Psoas muscle (tissue), 8 donors: ENCODE measurements around the gene TMEM26. TPM values are rescaled to one million over a fixed set of nuclear protein-coding genes. Genes with fewer than 3 reads are reported as not detected.

Experiments used
- ATAC-seq, 4 donors: fragments of 200-7000 bp; cut with Tn5 transposase; one replicate each; pipeline ENCODE4 v1.9.1; 2020; ENCODE audit warnings: moderate library complexity in 3 of 4, mild to moderate bottlenecking in 2 of 4
- DNase-seq, 2 donors: peaks; one replicate each; pipeline ENCODE4 v3.0.0-alpha.2; 2020
- H3K27ac ChIP-seq: fragments of 200-600 bp; one replicate; pipeline ENCODE4 v1.8.0; 2022
- H3K27me3 ChIP-seq, 3 donors: fragments of 200-600 bp in 1 of 3; one replicate each; pipeline versions ENCODE4 v1.6.1 to v1.8.0; 2013 to 2022; ENCODE audit warnings: low read length in 2 of 3, mild to moderate bottlenecking in 2 of 3, moderate library complexity in 1 of 3; ENCODE audit not compliant: insufficient read depth in 3 of 3
- H3K36me3 ChIP-seq, 2 donors: fragments of 200-600 bp in 1 of 2; one replicate each; pipeline versions ENCODE4 v1.6.1 to v1.8.0; 2013 to 2022; ENCODE audit warnings: low read depth in 1 of 2, mild to moderate bottlenecking in 1 of 2, moderate library complexity in 1 of 2; ENCODE audit not compliant: insufficient read depth in 1 of 2
- H3K4me1 ChIP-seq: fragments of 200-600 bp; one replicate; pipeline ENCODE4 v1.8.0; 2022
- H3K4me3 ChIP-seq: fragments of 200-600 bp; one replicate; pipeline ENCODE4 v1.8.0; 2022; ENCODE audit warnings: mild to moderate bottlenecking
- H3K9me3 ChIP-seq: fragments of 200-600 bp; one replicate; pipeline ENCODE4 v1.8.0; 2022
- CTCF ChIP-seq: fragments of 200-600 bp; IDR thresholded peaks from one replicate; pipeline ENCODE4 v1.8.0; 2022; ENCODE audit warnings: antibody characterized with exemption
- WGBS, 3 donors: extraction: QIAGEN DNeasy Blood & Tissue Kit; methylation state at CpG; one replicate each; pipeline versions ENCODE4 v1.1.6 to v1.1.7; 2013; 5-methylcytosine and 5-hydroxymethylcytosine counted together
- intact Hi-C, 2 donors: fragments of 100-400 bp; cut with DNase I; formaldehyde crosslinking; loops; one replicate each; pipeline versions ENCODE4 v1.11.0 to v1.14.2; 2022
- polyA plus RNA-seq, 3 donors: library from polyadenylated mRNA; stranded (reverse); fragments of 200-250 nt; gene quantifications; one replicate each; pipeline ENCODE4 v1.2.3, GENCODE V29; 2013
- total RNA-seq, 4 donors: library from RNA; stranded (reverse); fragmentation: NEBNext Ultra II Directional in 2 of 4; extraction: Animal tissue kit (Norgen Biotek cat#: 25700) in 2 of 4; gene quantifications; one replicate each; pipeline versions ENCODE4 v1.2.1 to v1.2.4, GENCODE V29; 2021 to 2023
- donor health status: healthy with polysubstance abuse.
- donor health status: DM: no; HTN: no; CAD: no; lungs with moderate emphysema.
- donor health status: Bipolar disorder and iron deficiency.
- donor health status: healthy.
- donor health status: DM: yes; HTN: yes; CAD: no.
- donor health status: DM: no; HTN: no; CAD: no.
- donor health status: DM: no; HTN: no; CAD: no.
- donor health status: DM: yes; HTN: yes; CAD: no.

The TMEM26 gene
- total and polyA plus RNA-seq, 7 donors, result 0.05 to 0.99 (median 0.10) TPM

- DNase-seq, result no peak
- no peak for TF ChIP-seq CTCF
- H3K27ac ChIP-seq, result no peak overlapping the region
- no peak overlapping the region for H3K4me3 ChIP-seq
- ATAC-seq, result no peak
- no peaks in the 10 kb centered on the region for H3K4me1 ChIP-seq
- H3K9me3 ChIP-seq, result no peaks in the 10 kb centered on the region
- no peaks in the 10 kb centered on the region for H3K27me3 ChIP-seq
- H3K36me3 ChIP-seq, result no peaks in the 10 kb centered on the region
- intact Hi-C loops, result no loop called here
These were observed 37.4 kb downstream of the TMEM26 start for GRCh38 chr10:61415824-61416223.

- H3K27me3 ChIP-seq, result no peaks in the 10 kb centered on the region
- no peaks in the 10 kb centered on the region for H3K4me1 ChIP-seq
- no peak for ATAC-seq
- intact Hi-C loops, result no loop called here
- H3K27ac ChIP-seq, result no peak overlapping the region
- 50 to 68% (median 53%) methylated on average over 2 of the region's 2 CpGs for WGBS, 3 donors
- H3K36me3 ChIP-seq, result no peaks in the 10 kb centered on the region
- H3K4me3 ChIP-seq, result no peak overlapping the region
- no peak for TF ChIP-seq CTCF
- no peak for DNase-seq
- H3K9me3 ChIP-seq, result no peaks in the 10 kb centered on the region
These were observed 41.5 kb downstream of the TMEM26 start for GRCh38 chr10:61411706-61412105.

GRCh38 chr10:61410353-61411070, 42.7 kb downstream of the TMEM26 start:
- Histone ChIP-seq H3K36me3 (no peaks in the 10 kb centered on the region), H3K27ac (no peak overlapping the region), H3K27me3 (no peaks in the 10 kb centered on the region), H3K4me1 (no peaks in the 10 kb centered on the region), H3K4me3 (no peak overlapping the region), H3K9me3 (no peaks in the 10 kb centered on the region)
- WGBS, 3 donors, result 90 to 93% (median 92%) methylated on average over 18 of the region's 18 CpGs
- no peak for ATAC-seq
- TF ChIP-seq CTCF, result no peak
- intact Hi-C loops, result no loop called here
- no peak for DNase-seq

- no peaks in the 10 kb centered on the region for H3K9me3 ChIP-seq
- no peaks in the 10 kb centered on the region for H3K36me3 ChIP-seq
- H3K4me3 ChIP-seq, result no peak overlapping the region
- H3K27me3 ChIP-seq, result no peaks in the 10 kb centered on the region
- DNase-seq (no peak), ATAC-seq (no peak)
- H3K4me1 ChIP-seq, result no peaks in the 10 kb centered on the region
- intact Hi-C loops, result no loop called here
- H3K27ac ChIP-seq, result no peak overlapping the region
- TF ChIP-seq CTCF, result no peak
- WGBS, 3 donors, result 78 to 97% (median 84%) methylated on average over 7 of the region's 7 CpGs
These were observed 44.0 kb downstream of the TMEM26 start for GRCh38 chr10:61409157-61409556.

GRCh38 chr10:61408105-61408504, 45.1 kb downstream of the TMEM26 start:
- intact Hi-C loops, result no loop called here
- no peak for DNase-seq
- WGBS, 3 donors, result 5 to 13% (median 7%) methylated on average over 4 of the region's 4 CpGs
- Histone ChIP-seq H3K4me3 (no peak overlapping the region), H3K36me3 (no peaks in the 10 kb centered on the region), H3K27me3 (no peaks in the 10 kb centered on the region), H3K9me3 (no peaks in the 10 kb centered on the region), H3K4me1 (no peaks in the 10 kb centered on the region), H3K27ac (no peak overlapping the region)
- ATAC-seq, result no peak
- no peak for TF ChIP-seq CTCF
